Tibial nerve (tissue), 4 donors: ENCODE results near the gene AFAP1L2. TPM values are rescaled to one million over a fixed set of nuclear protein-coding genes. Genes with fewer than 3 reads are reported as not detected.

Experiments
- DNase-seq, 2 donors: peaks; one replicate each; pipeline ENCODE4 v3.0.0-alpha.2; 2019; ENCODE audit warnings: low spot score in 2 of 2
- H3K27ac ChIP-seq, 4 donors: fragments of 200-600 bp; sonication (generic) in 3 of 4; one replicate each; pipeline ENCODE4 v1.5.1; 2017 to 2019; ENCODE audit warnings: mild to moderate bottlenecking in 1 of 4
- H3K27me3 ChIP-seq, 2 donors: fragments of 200-600 bp; sonication (generic) in 1 of 2; one replicate each; pipeline versions ENCODE4 v1.5.1 to v1.6.0; 2017 to 2019
- H3K36me3 ChIP-seq, 3 donors: fragments of 200-600 bp; sonication (generic); one replicate each; pipeline ENCODE4 v1.5.1; 2018 to 2019
- H3K4me1 ChIP-seq, 4 donors: fragments of 200-600 bp; sonication (generic) in 3 of 4; one replicate each; pipeline ENCODE4 v1.5.1; 2017 to 2019
- H3K4me3 ChIP-seq, 4 donors: fragments of 200-600 bp; sonication (generic) in 3 of 4; one replicate each; pipeline ENCODE4 v1.5.1; 2017 to 2019; ENCODE audit warnings: mild to moderate bottlenecking in 1 of 4, moderate library complexity in 1 of 4
- H3K9me3 ChIP-seq, 4 donors: fragments of 200-600 bp; sonication (generic) in 3 of 4; one replicate each; pipeline ENCODE4 v1.5.1; 2017 to 2019
- EP300 ChIP-seq, 2 donors: sonication (generic); formaldehyde crosslinking; IDR thresholded peaks; one replicate each; pipeline ENCODE4 v1.6.1; 2017; ENCODE audit warnings: antibody characterized with exemption in 2 of 2, mild to moderate bottlenecking in 1 of 2
- POLR2A ChIP-seq, 2 donors: fragments of 450-650 bp; IDR thresholded peaks; one replicate each; pipeline ENCODE4 v1.6.1; 2017; ENCODE audit warnings: antibody characterized with exemption in 2 of 2, mild to moderate bottlenecking in 2 of 2, moderate library complexity in 2 of 2
- WGBS, 2 donors: methylation state at CpG; one replicate each; pipeline ENCODE4 v1.1.5; 2018; 5-methylcytosine and 5-hydroxymethylcytosine counted together
- total RNA-seq, 4 donors: library from RNA; depleted of rRNA; stranded (reverse); fragments of >200 nt; gene quantifications; one replicate each; pipeline ENCODE4 v1.1.0, GENCODE V29; 2016
- TF ChIP-seq, protein P1 (sequence below), 5 experiments: fragments of 200-600 bp in 3 of 5; fragments of 450-650 bp in 2 of 5; sonication (generic) in 3 of 5; IDR thresholded peaks; one replicate each; pipeline ENCODE4 v1.5.1; 2016 to 2019; ENCODE audit warnings: antibody characterized with exemption in 5 of 5, mild to moderate bottlenecking in 3 of 5, moderate library complexity in 2 of 5

AFAP1L2 gene
- total RNA-seq, 4 donors from 2014 or later: 96.3 to 176 (median 127) TPM

DNA sequence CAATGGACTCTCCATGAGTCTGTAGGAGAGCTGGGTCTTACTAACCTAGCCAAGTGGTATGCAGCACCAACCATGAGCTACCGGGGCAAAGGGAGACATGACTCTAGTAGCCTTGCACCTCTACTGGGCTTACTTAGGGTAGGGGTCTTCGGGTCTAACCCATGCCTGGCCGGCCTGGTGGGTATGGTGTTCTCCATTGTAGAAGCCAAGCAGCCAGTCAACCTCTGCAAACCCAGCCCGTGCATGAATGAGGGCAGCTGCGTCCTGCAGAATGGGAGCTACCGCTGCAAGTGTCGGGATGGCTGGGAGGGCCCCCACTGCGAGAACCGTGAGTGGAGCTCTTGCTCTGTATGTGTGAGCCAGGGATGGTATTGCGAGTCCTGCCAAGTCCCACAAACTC is 114.3 kb downstream of the AFAP1L2 start:
- 95 to 96% methylated on average over 10 of the region's 10 CpGs for WGBS, 2 donors

DNA sequence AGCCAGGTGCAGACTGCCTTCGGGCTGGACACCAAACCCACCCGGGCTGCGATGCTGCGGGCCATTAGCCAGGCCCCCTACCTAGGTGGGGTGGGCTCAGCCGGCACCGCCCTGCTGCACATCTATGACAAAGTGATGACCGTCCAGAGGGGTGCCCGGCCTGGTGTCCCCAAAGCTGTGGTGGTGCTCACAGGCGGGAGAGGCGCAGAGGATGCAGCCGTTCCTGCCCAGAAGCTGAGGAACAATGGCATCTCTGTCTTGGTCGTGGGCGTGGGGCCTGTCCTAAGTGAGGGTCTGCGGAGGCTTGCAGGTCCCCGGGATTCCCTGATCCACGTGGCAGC is 115.2 kb downstream of the AFAP1L2 start:
- Histone ChIP-seq H3K27ac (peak overlapping the region in 2 of 4 donors; percentile 4 to 8), H3K9me3 (no peaks in the 10 kb centered on the region), H3K4me3 (no peak overlapping the region), H3K27me3 (no peaks in the 10 kb centered on the region), H3K4me1 (peaks cover 0 to 28% (median 0%) of the 10 kb centered on the region in 4 donors), H3K36me3 (peaks cover 0 to 36% (median 0%) of the 10 kb centered on the region in 3 donors)
- DNase-seq: no peak
- 67 to 77% methylated on average over 4 to 9 of the region's 16 CpGs for WGBS, 2 donors
- TF ChIP-seq, protein P1, sequence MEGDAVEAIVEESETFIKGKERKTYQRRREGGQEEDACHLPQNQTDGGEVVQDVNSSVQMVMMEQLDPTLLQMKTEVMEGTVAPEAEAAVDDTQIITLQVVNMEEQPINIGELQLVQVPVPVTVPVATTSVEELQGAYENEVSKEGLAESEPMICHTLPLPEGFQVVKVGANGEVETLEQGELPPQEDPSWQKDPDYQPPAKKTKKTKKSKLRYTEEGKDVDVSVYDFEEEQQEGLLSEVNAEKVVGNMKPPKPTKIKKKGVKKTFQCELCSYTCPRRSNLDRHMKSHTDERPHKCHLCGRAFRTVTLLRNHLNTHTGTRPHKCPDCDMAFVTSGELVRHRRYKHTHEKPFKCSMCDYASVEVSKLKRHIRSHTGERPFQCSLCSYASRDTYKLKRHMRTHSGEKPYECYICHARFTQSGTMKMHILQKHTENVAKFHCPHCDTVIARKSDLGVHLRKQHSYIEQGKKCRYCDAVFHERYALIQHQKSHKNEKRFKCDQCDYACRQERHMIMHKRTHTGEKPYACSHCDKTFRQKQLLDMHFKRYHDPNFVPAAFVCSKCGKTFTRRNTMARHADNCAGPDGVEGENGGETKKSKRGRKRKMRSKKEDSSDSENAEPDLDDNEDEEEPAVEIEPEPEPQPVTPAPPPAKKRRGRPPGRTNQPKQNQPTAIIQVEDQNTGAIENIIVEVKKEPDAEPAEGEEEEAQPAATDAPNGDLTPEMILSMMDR (IDR thresholded peaks at IDR 0.05): no peak
- no peak for TF ChIP-seq POLR2A (IDR thresholded peaks at IDR 0.05)
- TF ChIP-seq EP300 (IDR thresholded peaks at IDR 0.05): no peak

More for the DNA sequence above, 114.3 kb downstream of the AFAP1L2 start:
- Histone ChIP-seq H3K27me3 (no peaks in the 10 kb centered on the region), H3K4me3 (no peak overlapping the region), H3K36me3 (peaks cover 0 to 46% (median 1%) of the 10 kb centered on the region in 3 donors), H3K9me3 (peaks cover 0 to 2% (median under 1%) of the 10 kb centered on the region in 4 donors), H3K27ac (no peak overlapping the region), H3K4me1 (peaks cover 0 to 28% (median 0%) of the 10 kb centered on the region in 4 donors)
- TF ChIP-seq, protein P1 (IDR thresholded peaks at IDR 0.05): no peak
- TF ChIP-seq POLR2A (IDR thresholded peaks at IDR 0.05): no peak
- no peak for TF ChIP-seq EP300 (IDR thresholded peaks at IDR 0.05)
- no peak for DNase-seq

DNA sequence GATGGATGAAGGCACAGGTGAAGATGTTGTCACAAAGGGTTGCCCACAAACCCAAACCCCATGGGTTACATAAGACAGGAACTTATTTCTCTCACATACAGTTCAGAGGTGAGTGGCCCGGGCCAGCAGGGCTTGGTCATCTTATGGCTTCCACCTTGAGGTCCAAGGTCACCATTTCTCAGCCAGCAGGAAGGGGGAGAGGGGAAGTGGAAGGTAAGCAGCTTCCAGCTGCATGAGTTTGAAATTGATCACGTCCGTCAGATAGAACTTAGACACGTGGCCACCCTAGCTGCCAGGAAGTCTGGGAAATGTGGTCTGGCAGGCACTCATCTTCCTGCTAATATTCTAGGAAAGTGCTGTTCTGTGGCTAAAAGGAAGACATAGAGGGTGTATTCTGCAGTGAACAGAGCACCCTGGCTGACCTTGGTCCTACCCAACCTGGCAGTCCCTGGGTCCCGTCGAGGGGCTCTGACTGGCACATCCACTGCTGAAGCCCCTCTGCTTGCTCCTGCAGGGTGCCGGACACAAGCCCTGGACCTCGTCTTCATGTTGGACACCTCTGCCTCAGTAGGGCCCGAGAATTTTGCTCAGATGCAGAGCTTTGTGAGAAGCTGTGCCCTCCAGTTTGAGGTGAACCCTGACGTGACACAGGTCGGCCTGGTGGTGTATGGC is 115.7 kb downstream of the AFAP1L2 start:
- 64 to 73% methylated on average over 9 to 11 of the region's 11 CpGs for WGBS, 2 donors
- Histone ChIP-seq H3K4me1 (peaks cover 0 to 28% (median 0%) of the 10 kb centered on the region in 4 donors), H3K4me3 (no peak overlapping the region), H3K27me3 (no peaks in the 10 kb centered on the region), H3K9me3 (no peaks in the 10 kb centered on the region), H3K27ac (peak overlapping the region in 2 of 4 donors; percentile 4 to 8), H3K36me3 (peaks cover 0 to 31% (median 0%) of the 10 kb centered on the region in 3 donors)
- DNase-seq: no peak
- TF ChIP-seq, protein P1 (IDR thresholded peaks at IDR 0.05): no peak
- TF ChIP-seq EP300 (IDR thresholded peaks at IDR 0.05) (no peak), POLR2A (IDR thresholded peaks at IDR 0.05) (no peak)

DNA sequence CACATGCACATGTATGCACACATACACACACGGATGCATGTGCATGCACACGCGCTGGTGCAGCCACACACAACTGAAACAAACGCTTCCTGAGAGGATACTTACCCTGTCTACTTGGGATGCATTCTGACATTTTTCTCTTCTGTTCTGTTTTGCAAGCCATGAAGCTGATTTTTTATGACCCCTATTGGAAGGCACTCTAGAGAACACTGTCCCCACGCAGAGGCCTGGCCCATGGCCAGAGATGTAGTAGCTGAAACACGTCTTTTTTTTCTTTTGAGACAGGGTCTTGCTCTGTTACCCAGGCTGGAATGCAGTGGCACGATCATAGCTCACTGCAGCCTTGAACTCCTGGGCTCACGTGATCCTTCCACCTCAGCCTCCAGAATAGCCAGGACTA is 117.4 kb downstream of the AFAP1L2 start:
- Histone ChIP-seq H3K9me3 (no peaks in the 10 kb centered on the region), H3K36me3 (peaks cover 0 to 19% (median 0%) of the 10 kb centered on the region in 3 donors), H3K4me3 (no peak overlapping the region), H3K27me3 (no peaks in the 10 kb centered on the region), H3K27ac (no peak overlapping the region), H3K4me1 (peaks cover 0 to 28% (median 0%) of the 10 kb centered on the region in 4 donors)
- WGBS, 2 donors: 28 to 38% methylated on average over 8 of the region's 8 CpGs
- TF ChIP-seq EP300 (IDR thresholded peaks at IDR 0.05) (no peak), POLR2A (IDR thresholded peaks at IDR 0.05) (no peak)
- TF ChIP-seq, protein P1 (IDR thresholded peaks at IDR 0.05): no peak
- DNase-seq: no peak

DNA sequence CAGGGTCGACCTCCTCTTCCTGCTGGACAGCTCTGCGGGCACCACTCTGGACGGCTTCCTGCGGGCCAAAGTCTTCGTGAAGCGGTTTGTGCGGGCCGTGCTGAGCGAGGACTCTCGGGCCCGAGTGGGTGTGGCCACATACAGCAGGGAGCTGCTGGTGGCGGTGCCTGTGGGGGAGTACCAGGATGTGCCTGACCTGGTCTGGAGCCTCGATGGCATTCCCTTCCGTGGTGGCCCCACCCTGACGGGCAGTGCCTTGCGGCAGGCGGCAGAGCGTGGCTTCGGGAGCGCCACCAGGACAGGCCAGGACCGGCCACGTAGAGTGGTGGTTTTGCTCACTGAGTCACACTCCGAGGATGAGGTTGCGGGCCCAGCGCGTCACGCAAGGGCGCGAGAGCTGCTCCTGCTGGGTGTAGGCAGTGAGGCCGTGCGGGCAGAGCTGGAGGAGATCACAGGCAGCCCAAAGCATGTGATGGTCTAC is 118.3 kb downstream of the AFAP1L2 start:
- H3K4me1 ChIP-seq: peaks cover 0 to 28% (median 0%) of the 10 kb centered on the region in 4 donors
- WGBS, 2 donors: 76 to 83% methylated on average over 22 to 31 of the region's 31 CpGs
- H3K4me3 ChIP-seq: no peak overlapping the region
- DNase-seq: no peak
- no peak overlapping the region for H3K27ac ChIP-seq
- TF ChIP-seq EP300 (IDR thresholded peaks at IDR 0.05): no peak
- TF ChIP-seq, protein P1 (IDR thresholded peaks at IDR 0.05): no peak
- TF ChIP-seq POLR2A (IDR thresholded peaks at IDR 0.05): no peak
- no peaks in the 10 kb centered on the region for H3K27me3 ChIP-seq
- H3K9me3 ChIP-seq: no peaks in the 10 kb centered on the region
- H3K36me3 ChIP-seq: peaks cover 0 to 10% (median 0%) of the 10 kb centered on the region in 3 donors
